GM21529 (cell line): ENCODE results near the gene SFPQ.
"Not testable (repeated sequence)": the region's sequence is repeated elsewhere in the genome, so short reads cannot be mapped to it uniquely, and the experiment has no call there.

Source experiments
- ATAC-seq: cut with Tn5 transposase; IDR thresholded peaks from one replicate; pipeline ENCODE4 v1.9.1; 2021; ENCODE audit not compliant: unreplicated experiment

Gene SFPQ

GRCh38 chr1:35142728-35143127 is 50.2 kb downstream of the SFPQ start:
- not testable (repeated sequence) for ATAC-seq

- ATAC-seq = not testable (repeated sequence)
Observed at GRCh38 chr1:35142294-35142693, 50.7 kb downstream of the SFPQ start.

- not testable (repeated sequence) for ATAC-seq
Observed at GRCh38 chr1:35137590-35137989, 55.4 kb downstream of the SFPQ start.

- ATAC-seq = no peak
Observed at GRCh38 chr1:35136780-35137179, 56.2 kb downstream of the SFPQ start.
